ENCODE data around the gene LMNA. TPM values are rescaled to one million over a fixed set of nuclear protein-coding genes. Genes with fewer than 3 reads are reported as not detected.
A peak's percentile ranks its signal among the peaks of the same experiment; 100 is the strongest.

Gene LMNA
- total RNA-seq, 4 donors from 2014 or later = 143 to 244 (median 220) TPM

DNA sequence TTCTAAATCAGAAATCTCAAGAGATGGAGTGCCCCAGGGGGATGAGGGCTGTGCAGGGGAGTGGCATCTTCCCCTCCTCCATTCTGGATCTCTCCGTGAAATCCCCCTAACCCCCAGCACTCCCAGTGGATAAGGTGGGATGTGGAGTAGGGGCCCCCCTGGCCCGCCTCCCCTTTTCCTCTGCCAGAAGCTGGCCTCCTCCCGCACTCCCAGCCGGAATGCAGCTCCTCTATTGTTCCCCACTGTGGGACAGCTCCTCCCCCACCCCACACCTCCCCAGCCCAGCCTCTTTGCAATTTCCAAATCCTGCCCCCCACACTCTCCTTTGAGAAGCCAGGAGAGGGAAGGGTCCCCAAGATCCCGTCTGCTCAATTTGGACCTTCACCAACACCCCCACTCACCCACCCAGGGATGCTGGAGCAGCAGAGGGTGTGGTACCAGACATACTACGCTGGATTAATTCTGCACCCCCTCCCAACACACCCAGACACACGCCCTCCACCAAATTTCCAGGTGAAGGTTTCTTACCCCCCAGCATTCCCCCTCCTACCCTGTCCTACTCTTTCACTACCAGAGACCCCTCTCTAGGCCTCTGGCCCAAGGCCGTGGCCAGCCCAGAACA lies 34.2 kb upstream of the LMNA start:
- Histone ChIP-seq H3K27me3 (peaks cover 0 to 5% (median 0%) of the 10 kb centered on the region in 3 donors), H3K27ac (no peak overlapping the region), H3K9me3 (no peaks in the 10 kb centered on the region), H3K4me1 (peaks cover 6 to 14% of the 10 kb centered on the region in 2 donors), H3K4me3 (no peak overlapping the region), H3K36me3 (no peaks in the 10 kb centered on the region)
- intact Hi-C loops (cut with DNase I; ENCODE audit: low total_unique reads) (no loop called here), in situ Hi-C loops (cut with MboI; ENCODE audit: low sequenced_read_pairs in 4 of 4) (no loop called here)
- TF ChIP-seq CTCF (IDR thresholded peaks at IDR 0.05 in 4 of 5, conservative IDR thresholded peaks at IDR 0.05 in 1 of 5) (no peak), POLR2A (IDR thresholded peaks at IDR 0.05) (no peak)
- ATAC-seq (no peak), DNase-seq (no peak)

GRCh38 chr1:156080863-156081179 lies 33.7 kb upstream of the LMNA start:
- H3K27ac ChIP-seq = no peak overlapping the region
- in situ Hi-C loops (cut with MboI; ENCODE audit: low sequenced_read_pairs in 4 of 4) = no loop called here
- H3K9me3 ChIP-seq = no peaks in the 10 kb centered on the region
- no peak for ATAC-seq
- peaks cover 0 to 5% (median 0%) of the 10 kb centered on the region in 3 donors for H3K27me3 ChIP-seq
- H3K4me3 ChIP-seq = no peak overlapping the region
- DNase-seq = no peak
- H3K4me1 ChIP-seq = peaks cover 3 to 14% of the 10 kb centered on the region in 2 donors
- TF ChIP-seq POLR2A (IDR thresholded peaks at IDR 0.05) (no peak), CTCF (IDR thresholded peaks at IDR 0.05 in 4 of 5, conservative IDR thresholded peaks at IDR 0.05 in 1 of 5) (no peak)
- H3K36me3 ChIP-seq = no peaks in the 10 kb centered on the region
- intact Hi-C loops (cut with DNase I; ENCODE audit: low total_unique reads) = no loop called here

- no peak overlapping the region for H3K27ac ChIP-seq
- peaks cover 3 to 14% of the 10 kb centered on the region in 2 donors for H3K4me1 ChIP-seq
Observed at GRCh38 chr1:156081180-156081916, 33.2 kb upstream of the LMNA start.

GRCh38 chr1:156081917-156082308 lies 32.6 kb upstream of the LMNA start:
- Histone ChIP-seq H3K4me3 (peak overlapping the region; percentile 81 to 95 (median 87)), H3K27me3 (peaks cover 0 to 5% (median 0%) of the 10 kb centered on the region in 3 donors), H3K36me3 (no peaks in the 10 kb centered on the region), H3K4me1 (peaks cover 3 to 14% of the 10 kb centered on the region in 2 donors), H3K27ac (no peak overlapping the region), H3K9me3 (no peaks in the 10 kb centered on the region)
- ATAC-seq = no peak
- TF ChIP-seq POLR2A (IDR thresholded peaks at IDR 0.05) (no peak), CTCF (IDR thresholded peaks at IDR 0.05 in 4 of 5, conservative IDR thresholded peaks at IDR 0.05 in 1 of 5) (no peak)
- intact Hi-C loops (cut with DNase I; ENCODE audit: low total_unique reads) = no loop called here
- no peak for DNase-seq
- in situ Hi-C loops (cut with MboI; ENCODE audit: low sequenced_read_pairs in 4 of 4) = no loop called here

More at GRCh38 chr1:156081180-156081916, 33.2 kb upstream of the LMNA start:
- TF ChIP-seq CTCF (IDR thresholded peaks at IDR 0.05 in 4 of 5, conservative IDR thresholded peaks at IDR 0.05 in 1 of 5) = no peak
- TF ChIP-seq POLR2A (IDR thresholded peaks at IDR 0.05) = no peak
- intact Hi-C loops (cut with DNase I; ENCODE audit: low total_unique reads) = no loop called here
- no peaks in the 10 kb centered on the region for H3K9me3 ChIP-seq
- ATAC-seq (no peak), DNase-seq (no peak)
- in situ Hi-C loops (cut with MboI; ENCODE audit: low sequenced_read_pairs in 4 of 4) = no loop called here
- peaks cover 0 to 5% (median 0%) of the 10 kb centered on the region in 3 donors for H3K27me3 ChIP-seq
- peak overlapping the region; percentile 81 to 95 (median 87) for H3K4me3 ChIP-seq
- H3K36me3 ChIP-seq = no peaks in the 10 kb centered on the region

Data from gastrocnemius medialis (tissue), 4 donors.